Endothelial cell of umbilical vein (primary cell): ENCODE measurements around the gene PDZD4.

Experiments used
- POLR2A ChIP-seq: IDR thresholded peaks from 2 replicates; pipeline ENCODE4 v1.6.1; 2012; ENCODE audit warnings: low read depth, mild to moderate bottlenecking, control low read depth, low read length
- POLR2AphosphoS5 ChIP-seq: IDR thresholded peaks from 2 replicates; pipeline ENCODE4 v1.6.1; 2012; ENCODE audit warnings: low read depth, mild to moderate bottlenecking, control low read depth, low read length, moderate library complexity; ENCODE audit not compliant: insufficient read depth
- TF ChIP-seq, protein P1 (sequence below), 2 donors: IDR thresholded peaks; 1 replicate in 1 of 2; 2 replicates in 1 of 2; pipeline ENCODE4 v1.5.1; 2011; ENCODE audit warnings: low read length in 2 of 2, mild to moderate bottlenecking in 2 of 2, moderate library complexity in 2 of 2, control low read depth in 1 of 2, inconsistent platforms in 1 of 2, low read depth in 1 of 2; ENCODE audit not compliant: insufficient read depth in 1 of 2; ENCODE audit errors: extremely low read depth in 1 of 2

DNA sequence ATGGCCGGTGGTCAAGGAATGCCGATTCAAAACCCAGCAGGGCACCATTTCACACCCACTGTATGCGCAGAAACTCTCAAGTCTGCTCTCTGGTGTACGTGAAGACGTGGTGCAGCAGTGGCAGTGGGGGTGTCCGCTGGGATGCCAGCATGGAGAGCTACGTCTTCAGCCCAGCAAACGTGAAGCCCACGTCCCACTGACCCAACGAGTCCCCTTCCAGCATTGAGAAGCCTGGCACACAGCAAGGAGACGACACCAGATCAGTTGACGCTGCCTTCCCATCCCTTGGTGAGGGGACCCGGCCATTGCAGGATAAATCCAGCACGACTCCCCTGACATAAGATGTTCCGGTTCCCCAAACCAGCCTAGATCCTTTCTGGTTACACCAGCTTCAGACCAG is 68.5 kb downstream of the PDZD4 start:
- no peak for TF ChIP-seq POLR2A
- TF ChIP-seq, protein P1, sequence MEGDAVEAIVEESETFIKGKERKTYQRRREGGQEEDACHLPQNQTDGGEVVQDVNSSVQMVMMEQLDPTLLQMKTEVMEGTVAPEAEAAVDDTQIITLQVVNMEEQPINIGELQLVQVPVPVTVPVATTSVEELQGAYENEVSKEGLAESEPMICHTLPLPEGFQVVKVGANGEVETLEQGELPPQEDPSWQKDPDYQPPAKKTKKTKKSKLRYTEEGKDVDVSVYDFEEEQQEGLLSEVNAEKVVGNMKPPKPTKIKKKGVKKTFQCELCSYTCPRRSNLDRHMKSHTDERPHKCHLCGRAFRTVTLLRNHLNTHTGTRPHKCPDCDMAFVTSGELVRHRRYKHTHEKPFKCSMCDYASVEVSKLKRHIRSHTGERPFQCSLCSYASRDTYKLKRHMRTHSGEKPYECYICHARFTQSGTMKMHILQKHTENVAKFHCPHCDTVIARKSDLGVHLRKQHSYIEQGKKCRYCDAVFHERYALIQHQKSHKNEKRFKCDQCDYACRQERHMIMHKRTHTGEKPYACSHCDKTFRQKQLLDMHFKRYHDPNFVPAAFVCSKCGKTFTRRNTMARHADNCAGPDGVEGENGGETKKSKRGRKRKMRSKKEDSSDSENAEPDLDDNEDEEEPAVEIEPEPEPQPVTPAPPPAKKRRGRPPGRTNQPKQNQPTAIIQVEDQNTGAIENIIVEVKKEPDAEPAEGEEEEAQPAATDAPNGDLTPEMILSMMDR (IDR thresholded peaks at IDR 0.05; ENCODE audit: extremely low read depth in 1 of 2, insufficient read depth in 1 of 2, low read depth in 1 of 2, low read length in 2 of 2), result no peak
- no peak for TF ChIP-seq POLR2AphosphoS5
